ENCODE data around the gene ZDHHC1.

ZDHHC1 gene

GRCh38 chr16:67412294-67412693 is 4.0 kb downstream of the ZDHHC1 start:
- DNase-seq (ENCODE audit: extremely low read depth, insufficient read length): no peak
- TF ChIP-seq CTCF (IDR thresholded peaks at IDR 0.05; ENCODE audit: insufficient read depth, low read length, poor library complexity, severe bottlenecking): no peak
- no peaks in the 10 kb centered on the region; the same call in 1 of the 2 replicates for H3K36me3 ChIP-seq (ENCODE audit: control insufficient read depth, insufficient read depth, low read length)
- no peaks in the 10 kb centered on the region; the same call in 1 of the 2 replicates for H3K27me3 ChIP-seq (replicated peaks; ENCODE audit: control insufficient read depth, insufficient read depth, low read length)
- H3K4me3 ChIP-seq (replicated peaks; ENCODE audit: low read depth, low read length): no peak overlapping the region

- no peak overlapping the region for H3K4me3 ChIP-seq (replicated peaks; ENCODE audit: low read depth, low read length)
These were observed 4.9 kb downstream of the ZDHHC1 start for GRCh38 chr16:67411339-67411738.

GRCh38 chr16:67409631-67410030 is 6.6 kb downstream of the ZDHHC1 start:
- Histone ChIP-seq H3K36me3 (ENCODE audit: control insufficient read depth, insufficient read depth, low read length) (no peaks in the 10 kb centered on the region; the same call in 1 of the 2 replicates), H3K4me3 (replicated peaks; ENCODE audit: low read depth, low read length) (no peak overlapping the region), H3K27me3 (replicated peaks; ENCODE audit: control insufficient read depth, insufficient read depth, low read length) (no peaks in the 10 kb centered on the region; the same call in 1 of the 2 replicates)
- no peak for DNase-seq (ENCODE audit: extremely low read depth, insufficient read length)
- TF ChIP-seq CTCF (IDR thresholded peaks at IDR 0.05; ENCODE audit: insufficient read depth, low read length, poor library complexity, severe bottlenecking): no peak

More at GRCh38 chr16:67411339-67411738, 4.9 kb downstream of the ZDHHC1 start:
- no peak for TF ChIP-seq CTCF (IDR thresholded peaks at IDR 0.05; ENCODE audit: insufficient read depth, low read length, poor library complexity, severe bottlenecking)
- H3K36me3 ChIP-seq (ENCODE audit: control insufficient read depth, insufficient read depth, low read length): no peaks in the 10 kb centered on the region; the same call in 1 of the 2 replicates
- no peaks in the 10 kb centered on the region; the same call in 1 of the 2 replicates for H3K27me3 ChIP-seq (replicated peaks; ENCODE audit: control insufficient read depth, insufficient read depth, low read length)
- DNase-seq (ENCODE audit: extremely low read depth, insufficient read length): no peak

GRCh38 chr16:67407788-67408452 is 8.4 kb downstream of the ZDHHC1 start:
- no peaks in the 10 kb centered on the region; the same call in 1 of the 2 replicates for H3K36me3 ChIP-seq (ENCODE audit: control insufficient read depth, insufficient read depth, low read length)
- no peak for DNase-seq (ENCODE audit: extremely low read depth, insufficient read length)
- no peak overlapping the region for H3K4me3 ChIP-seq (replicated peaks; ENCODE audit: low read depth, low read length)
- no peaks in the 10 kb centered on the region; the same call in 1 of the 2 replicates for H3K27me3 ChIP-seq (replicated peaks; ENCODE audit: control insufficient read depth, insufficient read depth, low read length)
- TF ChIP-seq CTCF (IDR thresholded peaks at IDR 0.05; ENCODE audit: insufficient read depth, low read length, poor library complexity, severe bottlenecking): no peak

- Histone ChIP-seq H3K27me3 (replicated peaks; ENCODE audit: control insufficient read depth, insufficient read depth, low read length) (no peaks in the 10 kb centered on the region; the same call in 1 of the 2 replicates), H3K36me3 (ENCODE audit: control insufficient read depth, insufficient read depth, low read length) (no peaks in the 10 kb centered on the region; the same call in 1 of the 2 replicates), H3K4me3 (replicated peaks; ENCODE audit: low read depth, low read length) (no peak overlapping the region)
- DNase-seq (ENCODE audit: extremely low read depth, insufficient read length): no peak
- TF ChIP-seq CTCF (IDR thresholded peaks at IDR 0.05; ENCODE audit: insufficient read depth, low read length, poor library complexity, severe bottlenecking): no peak
These were observed 9.0 kb downstream of the ZDHHC1 start for GRCh38 chr16:67407176-67407787.
